PFSK-1 (cell line): ENCODE measurements around the gene SFPQ.

Source experiments
- FOXP2 ChIP-seq: optimal IDR thresholded peaks from 2 replicates; pipeline ENCODE3; 2011; ENCODE audit warnings: borderline replicate concordance, control low read depth, inconsistent platforms; ENCODE audit not compliant: insufficient read depth; ENCODE audit errors: extremely low read length, extremely low read depth
- POLR2AphosphoS5 ChIP-seq: IDR thresholded peaks from 2 replicates; pipeline ENCODE4 v1.6.1; 2012; ENCODE audit warnings: low read depth, mild to moderate bottlenecking, control low read depth, low read length, moderate library complexity
- SIN3A ChIP-seq: IDR thresholded peaks from 2 replicates; pipeline ENCODE4 v1.6.1; 2012; ENCODE audit warnings: mild to moderate bottlenecking, low read length, moderate library complexity, borderline replicate concordance; ENCODE audit not compliant: insufficient read depth
- TAF1 ChIP-seq: IDR thresholded peaks from 2 replicates; pipeline ENCODE4 v1.6.1; 2012; ENCODE audit warnings: low read length, control low read depth, borderline replicate concordance; ENCODE audit not compliant: insufficient read depth
- TF ChIP-seq, protein P1 (sequence below), 2 experiments: IDR thresholded peaks; 2 replicates each; pipeline versions ENCODE4 v1.6.1 to v1.8.0; 2011 to 2012; ENCODE audit warnings: low read depth in 2 of 2, low read length in 2 of 2, control low read depth in 1 of 2, inconsistent platforms in 1 of 2, mild to moderate bottlenecking in 1 of 2, moderate library complexity in 1 of 2; ENCODE audit not compliant: insufficient read depth in 1 of 2

The SFPQ gene

DNA sequence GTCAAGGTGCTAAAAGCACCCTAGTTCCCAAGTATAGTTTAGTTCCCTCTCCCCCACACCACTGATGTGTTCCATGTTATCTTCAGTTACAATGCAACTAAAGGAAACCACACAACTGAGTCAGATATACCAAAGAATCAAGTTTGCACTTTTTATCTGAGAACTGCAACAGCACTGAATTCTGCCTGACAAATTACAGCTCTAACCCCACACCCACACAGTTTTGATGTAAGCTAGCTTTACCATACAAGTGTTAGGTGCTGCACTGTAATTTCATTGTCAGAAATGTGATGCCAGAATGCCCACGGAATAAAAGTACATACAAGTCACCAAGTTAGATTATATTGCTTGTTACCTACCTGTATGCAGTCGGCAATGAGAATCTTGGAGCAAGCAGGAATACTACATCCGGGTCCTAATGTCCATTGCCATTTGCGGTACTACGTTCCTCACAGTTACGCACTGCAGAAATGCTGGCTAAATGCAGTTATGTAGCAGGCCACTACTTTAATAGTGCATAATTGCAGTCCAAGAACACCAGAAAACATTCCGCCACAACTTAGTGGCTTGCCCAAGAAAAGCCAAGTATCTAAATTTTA, 12.1 kb downstream of the SFPQ start:
- 0 out of 2 replicates have a peak, but pooled peaks have one; percentile 12 for TF ChIP-seq POLR2AphosphoS5
- TF ChIP-seq TAF1, result no peak
- no peak for TF ChIP-seq FOXP2
- TF ChIP-seq, protein P1, sequence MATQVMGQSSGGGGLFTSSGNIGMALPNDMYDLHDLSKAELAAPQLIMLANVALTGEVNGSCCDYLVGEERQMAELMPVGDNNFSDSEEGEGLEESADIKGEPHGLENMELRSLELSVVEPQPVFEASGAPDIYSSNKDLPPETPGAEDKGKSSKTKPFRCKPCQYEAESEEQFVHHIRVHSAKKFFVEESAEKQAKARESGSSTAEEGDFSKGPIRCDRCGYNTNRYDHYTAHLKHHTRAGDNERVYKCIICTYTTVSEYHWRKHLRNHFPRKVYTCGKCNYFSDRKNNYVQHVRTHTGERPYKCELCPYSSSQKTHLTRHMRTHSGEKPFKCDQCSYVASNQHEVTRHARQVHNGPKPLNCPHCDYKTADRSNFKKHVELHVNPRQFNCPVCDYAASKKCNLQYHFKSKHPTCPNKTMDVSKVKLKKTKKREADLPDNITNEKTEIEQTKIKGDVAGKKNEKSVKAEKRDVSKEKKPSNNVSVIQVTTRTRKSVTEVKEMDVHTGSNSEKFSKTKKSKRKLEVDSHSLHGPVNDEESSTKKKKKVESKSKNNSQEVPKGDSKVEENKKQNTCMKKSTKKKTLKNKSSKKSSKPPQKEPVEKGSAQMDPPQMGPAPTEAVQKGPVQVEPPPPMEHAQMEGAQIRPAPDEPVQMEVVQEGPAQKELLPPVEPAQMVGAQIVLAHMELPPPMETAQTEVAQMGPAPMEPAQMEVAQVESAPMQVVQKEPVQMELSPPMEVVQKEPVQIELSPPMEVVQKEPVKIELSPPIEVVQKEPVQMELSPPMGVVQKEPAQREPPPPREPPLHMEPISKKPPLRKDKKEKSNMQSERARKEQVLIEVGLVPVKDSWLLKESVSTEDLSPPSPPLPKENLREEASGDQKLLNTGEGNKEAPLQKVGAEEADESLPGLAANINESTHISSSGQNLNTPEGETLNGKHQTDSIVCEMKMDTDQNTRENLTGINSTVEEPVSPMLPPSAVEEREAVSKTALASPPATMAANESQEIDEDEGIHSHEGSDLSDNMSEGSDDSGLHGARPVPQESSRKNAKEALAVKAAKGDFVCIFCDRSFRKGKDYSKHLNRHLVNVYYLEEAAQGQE (IDR thresholded peaks at IDR 0.05; ENCODE audit: insufficient read depth in 1 of 2, low read depth in 2 of 2, low read length in 2 of 2), result no peak
- TF ChIP-seq SIN3A, result no peak

DNA sequence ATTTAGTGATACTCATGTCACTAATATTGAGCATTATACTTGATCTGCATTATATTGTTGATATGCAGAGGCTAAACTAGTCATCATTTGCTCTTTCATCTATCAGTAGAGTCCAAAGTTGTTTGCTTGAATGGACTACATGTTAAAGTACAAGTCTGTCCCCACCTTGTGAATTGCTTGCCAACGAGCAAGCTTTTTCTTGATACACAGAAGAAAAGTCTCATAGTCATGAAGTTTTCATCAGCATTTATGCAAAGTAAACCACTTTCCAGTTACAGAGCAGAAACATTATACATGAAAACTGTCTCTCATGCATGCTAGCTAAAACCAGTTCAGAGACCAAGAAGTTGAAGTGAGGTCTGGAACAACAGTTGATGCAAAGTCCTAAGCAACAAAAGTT, 13.0 kb downstream of the SFPQ start:
- TF ChIP-seq FOXP2, result no peak
- TF ChIP-seq TAF1, result no peak
- no peak for TF ChIP-seq POLR2AphosphoS5
- no peak for TF ChIP-seq SIN3A
- TF ChIP-seq, protein P1 (IDR thresholded peaks at IDR 0.05; ENCODE audit: insufficient read depth in 1 of 2, low read depth in 2 of 2, low read length in 2 of 2), result no peak

- TF ChIP-seq, protein P1 (IDR thresholded peaks at IDR 0.05; ENCODE audit: insufficient read depth in 1 of 2, low read depth in 2 of 2, low read length in 2 of 2), result no peak
- no peak for TF ChIP-seq FOXP2
- no peak for TF ChIP-seq TAF1
- TF ChIP-seq SIN3A, result no peak
- TF ChIP-seq POLR2AphosphoS5, result no peak
Measured at GRCh38 chr1:35178874-35179380, 14.0 kb downstream of the SFPQ start.

- no peak for TF ChIP-seq TAF1
- no peak for TF ChIP-seq SIN3A
- peak; percentile 60 for TF ChIP-seq POLR2AphosphoS5
- TF ChIP-seq, protein P1 (IDR thresholded peaks at IDR 0.05; ENCODE audit: insufficient read depth in 1 of 2, low read depth in 2 of 2, low read length in 2 of 2), result no peak
Measured at GRCh38 chr1:35178295-35178695, 14.7 kb downstream of the SFPQ start.

GRCh38 chr1:35177237-35177786, 15.6 kb downstream of the SFPQ start:
- TF ChIP-seq TAF1, result no peak
- peak; percentile 41; the same call in 1 of the 2 replicates for TF ChIP-seq POLR2AphosphoS5
